SH-SY5Y (cell line): ENCODE results near the gene PLEKHJ1.

Source experiments
- GATA2 ChIP-seq: IDR thresholded peaks from 2 replicates; pipeline ENCODE4 v1.6.1; 2011; ENCODE audit warnings: mild to moderate bottlenecking, low read depth, low read length
- GATA3 ChIP-seq: IDR thresholded peaks from 2 replicates; pipeline ENCODE4 v1.6.1; 2011; ENCODE audit warnings: low read depth, mild to moderate bottlenecking, low read length, moderate library complexity

Gene PLEKHJ1

GRCh38 chr19:2185734-2186070, 50.4 kb downstream of the PLEKHJ1 start:
- TF ChIP-seq GATA3 (no peak), GATA2 (no peak)

GRCh38 chr19:2184422-2184975, 51.6 kb downstream of the PLEKHJ1 start:
- no peak for TF ChIP-seq GATA2
- no peak for TF ChIP-seq GATA3
